NT2/D1 (cell line): Measurements from ENCODE around the gene CA11.

Experiments used
- DNase-seq: peaks from one replicate; pipeline ENCODE4 v3.0.0-alpha.2; 2011; ENCODE audit warnings: low read depth, low spot score
- H3K27me3 ChIP-seq: 2 replicates; pipeline ENCODE4 v1.6.0; 2011; ENCODE audit warnings: mild to moderate bottlenecking; ENCODE audit not compliant: insufficient read length, insufficient read depth
- H3K36me3 ChIP-seq: 2 replicates; pipeline ENCODE4 v1.6.1; 2011; ENCODE audit warnings: mild to moderate bottlenecking, low read length, mixed read lengths; ENCODE audit not compliant: insufficient read depth, insufficient read length
- H3K4me1 ChIP-seq: 2 replicates; pipeline ENCODE4 v1.5.1; 2011; ENCODE audit not compliant: insufficient read depth, insufficient read length
- H3K4me3 ChIP-seq: 2 replicates; pipeline ENCODE4 v1.5.1; 2011; ENCODE audit warnings: low read depth; ENCODE audit not compliant: insufficient read length
- H3K9ac ChIP-seq: 2 replicates; pipeline ENCODE4 v1.6.0; 2011; ENCODE audit warnings: low read depth; ENCODE audit not compliant: insufficient read length
- H3K9me3 ChIP-seq: 2 replicates; pipeline ENCODE4 v1.5.1; 2011; ENCODE audit warnings: mild to moderate bottlenecking, low read length; ENCODE audit not compliant: insufficient read depth
- SUZ12 ChIP-seq: IDR thresholded peaks from 2 replicates; pipeline ENCODE4 v1.6.1; 2011; ENCODE audit not compliant: insufficient read length, insufficient read depth; ENCODE audit errors: extremely low read depth
- YY1 ChIP-seq: IDR thresholded peaks from 2 replicates; pipeline ENCODE4 v1.6.1; 2011; ENCODE audit not compliant: insufficient read length, insufficient read depth
- ZNF274 ChIP-seq: IDR thresholded peaks from 2 replicates; pipeline ENCODE4 v1.6.1; 2011; ENCODE audit warnings: mild to moderate bottlenecking, low read depth, low read length

CA11 gene

GRCh38 chr19:48613852-48614435, 32.0 kb downstream of the CA11 start:
- Histone ChIP-seq H3K9me3 (no peaks in the 10 kb centered on the region), H3K9ac (peak overlapping the region; percentile 42)
- no peak for TF ChIP-seq SUZ12
- no peak for TF ChIP-seq YY1
- TF ChIP-seq ZNF274 = no peak

GRCh38 chr19:48613024-48613851, 32.7 kb downstream of the CA11 start:
- H3K9ac ChIP-seq = no peak overlapping the region
- peaks cover 23% of the 10 kb centered on the region for H3K4me1 ChIP-seq
- H3K9me3 ChIP-seq = no peaks in the 10 kb centered on the region
- H3K36me3 ChIP-seq = peaks cover 63% of the 10 kb centered on the region
- H3K4me3 ChIP-seq = no peak overlapping the region
- TF ChIP-seq SUZ12 (no peak), ZNF274 (no peak), YY1 (no peak)
- no peaks in the 10 kb centered on the region for H3K27me3 ChIP-seq
- DNase-seq = no peak

More at GRCh38 chr19:48613852-48614435, 32.0 kb downstream of the CA11 start:
- no peak overlapping the region for H3K4me3 ChIP-seq
- H3K4me1 ChIP-seq = peaks cover 23% of the 10 kb centered on the region
- H3K36me3 ChIP-seq = peaks cover 64% of the 10 kb centered on the region
- H3K27me3 ChIP-seq = no peaks in the 10 kb centered on the region
- DNase-seq = no peak

GRCh38 chr19:48611872-48612271, 34.1 kb downstream of the CA11 start:
- H3K27me3 ChIP-seq = no peaks in the 10 kb centered on the region
- no peaks in the 10 kb centered on the region for H3K9me3 ChIP-seq
- TF ChIP-seq SUZ12 (no peak), YY1 (no peak), ZNF274 (no peak)
- no peak overlapping the region for H3K4me3 ChIP-seq
- DNase-seq = no peak
- H3K9ac ChIP-seq = peak overlapping the region; percentile 32
- peaks cover 57% of the 10 kb centered on the region for H3K36me3 ChIP-seq
- H3K4me1 ChIP-seq = peaks cover 16% of the 10 kb centered on the region

- DNase-seq = no peak
- H3K27me3 ChIP-seq = no peaks in the 10 kb centered on the region
- no peak overlapping the region for H3K4me3 ChIP-seq
- no peaks in the 10 kb centered on the region for H3K4me1 ChIP-seq
- no peaks in the 10 kb centered on the region for H3K9me3 ChIP-seq
- peaks cover 42% of the 10 kb centered on the region for H3K36me3 ChIP-seq
- no peak for TF ChIP-seq SUZ12
- TF ChIP-seq YY1 = no peak
- TF ChIP-seq ZNF274 = no peak
- H3K9ac ChIP-seq = no peak overlapping the region
Measured at GRCh38 chr19:48609571-48610108, 36.3 kb downstream of the CA11 start.

- Histone ChIP-seq H3K27me3 (no peaks in the 10 kb centered on the region), H3K4me3 (no peak overlapping the region), H3K4me1 (no peaks in the 10 kb centered on the region), H3K9ac (no peak overlapping the region), H3K9me3 (no peaks in the 10 kb centered on the region), H3K36me3 (peaks cover 37% of the 10 kb centered on the region)
- DNase-seq = no peak
- TF ChIP-seq SUZ12 (no peak), YY1 (no peak), ZNF274 (no peak)
Measured at GRCh38 chr19:48608798-48609263, 37.2 kb downstream of the CA11 start.

GRCh38 chr19:48607359-48607755, 38.6 kb downstream of the CA11 start:
- Histone ChIP-seq H3K27me3 (no peaks in the 10 kb centered on the region), H3K36me3 (peaks cover 31% of the 10 kb centered on the region), H3K9ac (no peak overlapping the region), H3K4me1 (no peaks in the 10 kb centered on the region), H3K4me3 (no peak overlapping the region), H3K9me3 (no peaks in the 10 kb centered on the region)
- TF ChIP-seq SUZ12 (no peak), ZNF274 (no peak)
- no peak for DNase-seq
